ENCODE results near the gene PPARG.

Gene PPARG

DNA sequence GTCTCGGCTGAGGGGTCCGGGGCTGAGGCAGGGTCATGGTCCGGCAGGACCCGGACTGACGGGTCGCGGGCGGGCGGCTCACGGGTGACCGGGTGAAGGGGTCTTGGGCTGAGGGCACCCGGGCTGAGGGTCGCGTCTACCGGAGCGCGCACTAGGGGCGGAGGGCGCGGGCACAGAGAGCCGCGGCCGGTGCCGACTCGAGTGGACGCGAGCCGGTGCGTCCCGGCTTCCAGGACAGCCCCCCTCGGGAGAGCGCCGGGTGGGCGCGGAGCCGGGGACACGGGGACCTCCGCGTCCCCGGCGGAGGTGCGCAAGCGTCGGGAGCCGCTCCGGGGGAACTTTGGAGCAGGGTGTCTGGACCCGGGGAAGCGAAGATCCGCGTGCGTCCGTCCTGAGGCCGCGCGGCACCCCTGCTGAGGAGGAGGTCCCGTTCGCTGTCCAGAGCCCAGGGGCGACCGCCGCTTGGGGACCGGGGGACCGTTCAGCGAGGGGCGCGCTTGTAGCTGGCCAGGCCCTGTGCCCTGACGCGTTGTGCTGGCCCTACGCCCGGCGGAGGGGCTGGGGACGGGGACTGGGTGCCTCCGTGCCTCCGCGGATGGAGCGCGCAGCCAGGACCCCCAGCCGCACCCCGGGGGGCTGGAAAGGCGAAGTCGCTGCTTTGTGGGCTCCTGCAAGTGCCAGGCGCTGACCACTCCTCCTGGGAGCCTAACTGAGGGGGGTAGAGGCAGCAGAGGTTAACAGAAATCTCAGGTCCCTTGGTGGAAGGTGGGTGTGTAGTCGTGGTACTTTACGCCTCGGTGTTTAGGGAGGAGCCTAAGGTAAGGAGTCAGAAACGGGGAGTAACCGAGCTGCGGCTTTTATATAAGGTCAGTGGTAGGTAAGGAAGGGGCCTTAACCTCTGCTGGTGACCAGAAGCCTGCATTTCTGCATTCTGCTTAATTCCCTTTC is at the start of gene PPARG:
TSS of gene PPARG (plus strand) at position 889 of the 948 bp plus-strand sequence. CDS start 90,642 bp downstream, outside the sequence.
- no peak for TF ChIP-seq ARNT (IDR thresholded peaks at IDR 0.05)
- no peak for TF ChIP-seq ELF4 (IDR thresholded peaks at IDR 0.05)
- no peak for TF ChIP-seq HDGF (IDR thresholded peaks at IDR 0.05; ENCODE audit: borderline replicate concordance)
- TF ChIP-seq LEF1 (IDR thresholded peaks at IDR 0.05; ENCODE audit: borderline replicate concordance): no peak
- no peak for TF ChIP-seq ZNF384 (IDR thresholded peaks at IDR 0.05)
- TF ChIP-seq BHLHE40 (IDR thresholded peaks at IDR 0.05; ENCODE audit: borderline replicate concordance): no peak
- no peak for TF ChIP-seq FOXK2 (IDR thresholded peaks at IDR 0.05)
- TF ChIP-seq NFRKB (IDR thresholded peaks at IDR 0.05): no peak
- TF ChIP-seq SP1 (IDR thresholded peaks at IDR 0.05): no peak
- no peak for TF ChIP-seq PKNOX1 (IDR thresholded peaks at IDR 0.05)
- no peak for TF ChIP-seq L3MBTL2 (conservative IDR thresholded peaks at IDR 0.05)
- no peak for TF ChIP-seq FOXA1 (IDR thresholded peaks at IDR 0.05)
- TF ChIP-seq TARDBP (IDR thresholded peaks at IDR 0.05): no peak
- TF ChIP-seq FOXM1 (IDR thresholded peaks at IDR 0.05; ENCODE audit: borderline replicate concordance): no peak
- TF ChIP-seq SUZ12 (IDR thresholded peaks at IDR 0.05): no peak
- no peak for TF ChIP-seq CTBP1 (IDR thresholded peaks at IDR 0.05; ENCODE audit: borderline replicate concordance)
- ChIA-PET POLR2A (interaction anchor here (0.6 to 1.3 kb wide), 2 partner anchors 196 to 479 kb away, joined by 3 read pairs; partner anchors contain the start of gene TSEN2), CTCF (no interaction called here)
- DNase-seq (ENCODE audit: extremely low spot score): peak; percentile 51

- DNase-seq (ENCODE audit: extremely low spot score): no peak
- ChIA-PET POLR2A (no interaction called here), CTCF (no interaction called here)
- TF ChIP-seq CTBP1 (IDR thresholded peaks at IDR 0.05; ENCODE audit: borderline replicate concordance) (no peak), L3MBTL2 (conservative IDR thresholded peaks at IDR 0.05) (no peak), FOXA1 (IDR thresholded peaks at IDR 0.05) (no peak), ZNF384 (IDR thresholded peaks at IDR 0.05) (no peak), TARDBP (IDR thresholded peaks at IDR 0.05) (no peak), PKNOX1 (IDR thresholded peaks at IDR 0.05) (no peak), ELF4 (IDR thresholded peaks at IDR 0.05) (no peak), HDGF (IDR thresholded peaks at IDR 0.05; ENCODE audit: borderline replicate concordance) (no peak), SP1 (IDR thresholded peaks at IDR 0.05) (no peak), SUZ12 (IDR thresholded peaks at IDR 0.05) (no peak), LEF1 (IDR thresholded peaks at IDR 0.05; ENCODE audit: borderline replicate concordance) (no peak), NFRKB (IDR thresholded peaks at IDR 0.05) (no peak), BHLHE40 (IDR thresholded peaks at IDR 0.05; ENCODE audit: borderline replicate concordance) (no peak), FOXK2 (IDR thresholded peaks at IDR 0.05) (no peak), ARNT (IDR thresholded peaks at IDR 0.05) (no peak), FOXM1 (IDR thresholded peaks at IDR 0.05; ENCODE audit: borderline replicate concordance) (no peak)
These were observed 49.6 kb upstream of the PPARG start for GRCh38 chr3:12239301-12239700.

GRCh38 chr3:12242772-12243171 is 46.1 kb upstream of the PPARG start:
- CTCF ChIA-PET: no interaction called here
- POLR2A ChIA-PET: no interaction called here
- TF ChIP-seq ELF4 (IDR thresholded peaks at IDR 0.05) (no peak), FOXM1 (IDR thresholded peaks at IDR 0.05; ENCODE audit: borderline replicate concordance) (no peak), HDGF (IDR thresholded peaks at IDR 0.05; ENCODE audit: borderline replicate concordance) (no peak), SUZ12 (IDR thresholded peaks at IDR 0.05) (no peak), ARNT (IDR thresholded peaks at IDR 0.05) (no peak), NFRKB (IDR thresholded peaks at IDR 0.05) (no peak), BHLHE40 (IDR thresholded peaks at IDR 0.05; ENCODE audit: borderline replicate concordance) (no peak), FOXA1 (IDR thresholded peaks at IDR 0.05) (no peak), SP1 (IDR thresholded peaks at IDR 0.05) (no peak), LEF1 (IDR thresholded peaks at IDR 0.05; ENCODE audit: borderline replicate concordance) (no peak), PKNOX1 (IDR thresholded peaks at IDR 0.05) (no peak), FOXK2 (IDR thresholded peaks at IDR 0.05) (no peak), ZNF384 (IDR thresholded peaks at IDR 0.05) (no peak), CTBP1 (IDR thresholded peaks at IDR 0.05; ENCODE audit: borderline replicate concordance) (no peak), TARDBP (IDR thresholded peaks at IDR 0.05) (no peak), L3MBTL2 (conservative IDR thresholded peaks at IDR 0.05) (no peak)
- no peak for DNase-seq (ENCODE audit: extremely low spot score)

DNA sequence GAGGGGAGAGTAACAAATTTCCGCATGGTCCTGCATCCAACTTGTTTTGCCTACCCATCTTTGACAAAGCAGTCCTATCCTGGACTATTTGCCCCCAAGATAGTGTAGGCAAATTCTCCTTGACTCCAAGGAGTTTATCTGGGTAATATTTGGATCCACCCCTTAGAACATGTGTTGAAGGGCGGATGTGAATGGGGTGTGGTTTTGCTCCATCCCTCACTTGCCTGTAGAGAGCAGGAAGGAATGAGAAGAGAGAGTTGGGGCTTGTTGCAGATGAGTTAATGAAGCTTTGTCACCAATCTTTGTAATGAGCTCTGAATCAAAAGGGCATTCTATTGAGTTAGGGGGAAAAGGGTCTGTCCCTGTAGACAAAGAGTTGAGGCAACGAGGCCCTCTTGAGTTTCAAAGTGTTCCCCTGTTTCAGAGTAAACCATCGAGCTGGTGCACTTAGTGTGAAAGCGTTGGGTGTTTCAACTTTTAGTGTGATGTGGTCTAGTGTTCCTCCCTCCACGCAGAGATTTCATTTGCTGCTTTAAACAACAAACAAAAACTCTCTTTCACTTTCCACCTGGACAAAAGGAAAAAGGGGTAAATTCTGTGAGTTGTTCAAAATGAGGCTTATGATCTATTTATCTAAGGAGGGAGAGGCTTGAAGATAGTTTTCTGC is 42.2 kb upstream of the PPARG start:
- TF ChIP-seq ARNT (IDR thresholded peaks at IDR 0.05) (no peak), CTBP1 (IDR thresholded peaks at IDR 0.05; ENCODE audit: borderline replicate concordance) (no peak), FOXM1 (IDR thresholded peaks at IDR 0.05; ENCODE audit: borderline replicate concordance) (no peak), HDGF (IDR thresholded peaks at IDR 0.05; ENCODE audit: borderline replicate concordance) (no peak)
- ChIA-PET CTCF (no interaction called here), POLR2A (no interaction called here)
- no peak for DNase-seq (ENCODE audit: extremely low spot score)

GRCh38 chr3:12247411-12247810 is 41.5 kb upstream of the PPARG start:
- CTCF ChIA-PET: no interaction called here
- POLR2A ChIA-PET: no interaction called here
- no peak for DNase-seq (ENCODE audit: extremely low spot score)
- TF ChIP-seq FOXM1 (IDR thresholded peaks at IDR 0.05; ENCODE audit: borderline replicate concordance) (no peak), SP1 (IDR thresholded peaks at IDR 0.05) (no peak), HDGF (IDR thresholded peaks at IDR 0.05; ENCODE audit: borderline replicate concordance) (no peak), ELF4 (IDR thresholded peaks at IDR 0.05) (no peak), CTBP1 (IDR thresholded peaks at IDR 0.05; ENCODE audit: borderline replicate concordance) (no peak), FOXA1 (IDR thresholded peaks at IDR 0.05) (no peak), ARNT (IDR thresholded peaks at IDR 0.05) (no peak), SUZ12 (IDR thresholded peaks at IDR 0.05) (no peak), NFRKB (IDR thresholded peaks at IDR 0.05) (no peak), TARDBP (IDR thresholded peaks at IDR 0.05) (no peak), LEF1 (IDR thresholded peaks at IDR 0.05; ENCODE audit: borderline replicate concordance) (no peak), FOXK2 (IDR thresholded peaks at IDR 0.05) (no peak), L3MBTL2 (conservative IDR thresholded peaks at IDR 0.05) (no peak)

Measured in HEK293T (cell line).